GM12878 (cell line): ENCODE data around the gene UXT. TPM values are rescaled to one million over a fixed set of nuclear protein-coding genes. Genes with fewer than 3 reads are reported as not detected.

Experiments
- ATAC-seq: fragments of 200-7000 bp; cut with Tn5 transposase; 3 replicates; pipeline ENCODE4 v1.9.1; 2020; ENCODE audit warnings: mild to moderate bottlenecking, moderate library complexity
- BruUV-seq: library from RNA; stranded (reverse); fragments of 400-500 nt; replicated peaks from 2 replicates; lab custom pipeline; 2021; lab: Mats Ljungman, UMichigan
- CTCF ChIA-PET: fragments of 300-600 bp; sonication (Branson Sonifier 250); formaldehyde crosslinking; extraction: SDS; loops from one replicate; lab custom pipeline; 2021; ENCODE audit warnings: inconsistent platforms; lab: Yijun Ruan, JAX
- POLR2A ChIA-PET: fragments of 350-600 bp; formaldehyde crosslinking; extraction: SDS; loops from one replicate; lab custom pipeline; 2021; ENCODE audit warnings: inconsistent platforms; lab: Charles Lee
- RAD21 ChIA-PET: fragments of 300-600 bp; sonication (Branson Sonifier 250); formaldehyde crosslinking; loops from one replicate; lab custom pipeline; 2023; ENCODE audit warnings: antibody characterized with exemption; ENCODE audit not compliant: unreplicated experiment; lab: Charles Lee
- SMC1A ChIA-PET: fragments of 300-600 bp; sonication (Branson Sonifier 250); formaldehyde crosslinking; loops from one replicate; lab custom pipeline; 2023; ENCODE audit not compliant: unreplicated experiment, uncharacterized antibody; lab: Charles Lee
- DNase-seq: peaks from one replicate; pipeline ENCODE4 v3.0.0-alpha.2; 2011; ENCODE audit warnings: low read depth, low spot score
- FAIRE-seq: peaks from 3 replicates; lab custom pipeline; 2011; peaks lifted over from hg19 to GRCh38; lab: Jason Lieb, UNC
- H2AFZ ChIP-seq: 2 replicates; pipeline ENCODE4 v1.6.0; 2011; ENCODE audit warnings: low read depth, low read length, control low read depth; ENCODE audit not compliant: control insufficient read depth
- H3K27ac ChIP-seq: 2 replicates; pipeline ENCODE4 v1.5.1; 2011; ENCODE audit warnings: control low read depth; ENCODE audit not compliant: control insufficient read depth, insufficient read depth
- H3K27me3 ChIP-seq, 2 experiments: replicated peaks in 1 of 2; 2 replicates each; pipeline versions ENCODE4 v1.6.0 to v1.6.1; 2011; ENCODE audit warnings: low read length in 1 of 2; ENCODE audit not compliant: control insufficient read depth in 2 of 2, insufficient read depth in 2 of 2
- H3K36me3 ChIP-seq, 2 experiments: 2 replicates each; pipeline ENCODE4 v1.5.1; 2011; ENCODE audit warnings: low read length in 1 of 2; ENCODE audit not compliant: control insufficient read depth in 2 of 2, insufficient read depth in 2 of 2
- H3K4me1 ChIP-seq: 2 replicates; pipeline ENCODE4 v1.6.1; 2011; ENCODE audit warnings: mild to moderate bottlenecking, low read length, moderate library complexity, mixed read lengths; ENCODE audit not compliant: control insufficient read depth, insufficient read depth
- H3K4me2 ChIP-seq: 2 replicates; pipeline ENCODE4 v1.6.0; 2011; ENCODE audit warnings: control low read depth; ENCODE audit not compliant: control insufficient read depth, insufficient read depth
- H3K4me3 ChIP-seq: fragments of 200-600 bp; sonication (generic); 2 replicates; pipeline ENCODE4 v1.5.1; 2016
- H3K79me2 ChIP-seq: 2 replicates; pipeline ENCODE4 v1.6.0; 2011; ENCODE audit warnings: low read length; ENCODE audit not compliant: control insufficient read depth, insufficient read depth
- H3K9ac ChIP-seq: 2 replicates; pipeline ENCODE4 v1.8.0; 2011; ENCODE audit warnings: low read length, control low read depth, mixed read lengths; ENCODE audit not compliant: control insufficient read depth, insufficient read depth
- H3K9me3 ChIP-seq: replicated peaks from 3 replicates; pipeline ENCODE4 v1.5.1; 2011; ENCODE audit warnings: mild to moderate bottlenecking, low read length; ENCODE audit not compliant: control insufficient read depth, insufficient read depth
- H4K20me1 ChIP-seq: 2 replicates; pipeline ENCODE4 v1.6.0; 2011; ENCODE audit not compliant: control insufficient read depth, insufficient read depth
- ASH2L ChIP-seq: fragments of 300-600, 200-600 bp; sonication (generic); IDR thresholded peaks from 2 replicates; pipeline ENCODE4 v1.6.1; 2017; ENCODE audit warnings: low read depth, mild to moderate bottlenecking, borderline replicate concordance
- EED ChIP-seq: sonication (generic); IDR thresholded peaks from 2 replicates; pipeline ENCODE4 v1.6.1; 2016; ENCODE audit warnings: antibody characterized with exemption, low read depth
- FOXK2 ChIP-seq: fragments of 450-650 bp; IDR thresholded peaks from 2 replicates; pipeline ENCODE4 v1.6.1; 2017; ENCODE audit warnings: mild to moderate bottlenecking, moderate library complexity
- JUND ChIP-seq: IDR thresholded peaks from 2 replicates; pipeline ENCODE4 v1.6.1; 2012; ENCODE audit warnings: low read depth, mild to moderate bottlenecking, low read length, improper control_type of control experiment, moderate library complexity
- KAT2A ChIP-seq: conservative IDR thresholded peaks from 2 replicates; pipeline ENCODE4 v1.6.1; 2011; ENCODE audit warnings: low read depth, low read length; ENCODE audit not compliant: control insufficient read depth
- LARP7 ChIP-seq: fragments of 450-650 bp; IDR thresholded peaks from 2 replicates; pipeline ENCODE4 v1.6.1; 2017; ENCODE audit warnings: mild to moderate bottlenecking
- MEF2B ChIP-seq: fragments of 450-650 bp; IDR thresholded peaks from 2 replicates; pipeline ENCODE4 v1.6.1; 2018; ENCODE audit warnings: mild to moderate bottlenecking, moderate library complexity; ENCODE audit not compliant: partially characterized antibody, poor library complexity, severe bottlenecking
- NFIC ChIP-seq: IDR thresholded peaks from 2 replicates; pipeline ENCODE4 v1.6.1; 2012; ENCODE audit warnings: low read depth, mild to moderate bottlenecking, inconsistent platforms, low read length, moderate library complexity
- POLR2AphosphoS2 ChIP-seq: IDR thresholded peaks from 2 replicates; pipeline ENCODE4 v1.6.1; 2011; ENCODE audit warnings: low read depth, mild to moderate bottlenecking, low read length, improper control_type of control experiment, moderate library complexity
- POLR2AphosphoS5 ChIP-seq: IDR thresholded peaks from 2 replicates; pipeline ENCODE4 v1.6.1; 2011; ENCODE audit warnings: mild to moderate bottlenecking, low read length, inconsistent platforms
- RAD21 ChIP-seq: IDR thresholded peaks from 2 replicates; pipeline ENCODE4 v1.6.1; 2011; ENCODE audit warnings: mild to moderate bottlenecking, low read depth, low read length, moderate library complexity; ENCODE audit not compliant: insufficient read depth
- SMAD1 ChIP-seq: fragments of 450-650 bp; IDR thresholded peaks from 2 replicates; pipeline ENCODE4 v1.6.1; 2018; ENCODE audit warnings: mild to moderate bottlenecking, low read depth; ENCODE audit not compliant: partially characterized antibody
- STAT3 ChIP-seq: IDR thresholded peaks from 2 replicates; pipeline ENCODE4 v1.6.1; 2011; ENCODE audit warnings: low read depth, low read length, improper control_type of control experiment
- TBL1XR1 ChIP-seq: IDR thresholded peaks from 2 replicates; pipeline ENCODE4 v1.6.1; 2012; ENCODE audit warnings: low read depth, low read length, improper control_type of control experiment
- ZNF24 ChIP-seq: fragments of 450-650 bp; IDR thresholded peaks from 2 replicates; pipeline ENCODE4 v1.6.1; 2017; ENCODE audit warnings: antibody characterized with exemption, mild to moderate bottlenecking
- ZNF622 ChIP-seq: fragments of 450-650 bp; IDR thresholded peaks from 2 replicates; pipeline ENCODE4 v1.6.1; 2017; ENCODE audit warnings: mild to moderate bottlenecking, inconsistent platforms
- ZNF687 ChIP-seq: fragments of 450-650 bp; IDR thresholded peaks from 2 replicates; pipeline ENCODE4 v1.6.1; 2017; ENCODE audit warnings: mild to moderate bottlenecking, moderate library complexity
- WGBS: methylation state at CpG from one replicate; pipeline ENCODE4 v1.1.6; 2016; ENCODE audit warnings: low lambda C conversion rate; ENCODE audit not compliant: insufficient replicate concordance, insufficient coverage; ENCODE audit errors: missing lambda C conversion rate; 5-methylcytosine and 5-hydroxymethylcytosine counted together
- in situ Hi-C: fragments of 300-500 bp; cut with MboI; formaldehyde crosslinking; loops from 9 replicates; pipeline ENCODE4 v1.14.3; 2018; ENCODE audit warnings: mixed read lengths
- intact Hi-C: fragments of 100-400 bp; cut with micrococcal nuclease; formaldehyde crosslinking; loops from one replicate; pipeline ENCODE4 v1.14.2; 2022; ENCODE audit not compliant: unreplicated experiment
- polyA plus RNA-seq, 11 experiments: library from polyadenylated mRNA; depleted of rRNA in 4 of 11; unstranded in 6 of 11; stranded (reverse) in 5 of 11; fragments of >200 nt; fragmentation: Nextera tagmentation in 4 of 11; fragmentation: Illumina TruSeq in 1 of 11; extraction: Ambion mirVana in 4 of 11; extraction: Trizol in 1 of 11; gene quantifications; 1 replicate in 1 of 11; 2 replicates in 10 of 11; pipeline versions ENCODE4 v1.2.1 to v1.2.3, GENCODE V29; 2011 to 2016; ENCODE audit warnings: inconsistent platforms in 2 of 11, missing spikeins in 2 of 11, low read depth in 1 of 11
- total RNA-seq, 4 experiments: library from RNA; depleted of rRNA in 3 of 4; stranded (reverse); fragments of >200 nt in 3 of 4; fragmentation: Illumina TruSeq in 1 of 4; extraction: Trizol in 1 of 4; gene quantifications; 2 replicates each; pipeline versions ENCODE4 v1.2.1 to v1.2.3, GENCODE V29; 2013 to 2021

Gene UXT
- total and polyA plus RNA-seq, 10 of the 15 experiments (the other 5 are each of a cell fraction or from before 2014, with no cell fraction given) = 105 to 245 (median 206) TPM

GRCh38 chrX:47704736-47705135 is 45.8 kb upstream of the UXT start:
- FAIRE-seq (no peak), ATAC-seq (no peak), DNase-seq (no peak)
- ChIA-PET POLR2A (no interaction called here), SMC1A (no interaction called here), CTCF (no interaction called here), RAD21 (no interaction called here)
- Histone ChIP-seq H3K4me1 (no peaks in the 10 kb centered on the region), H3K27ac (no peak overlapping the region), H3K79me2 (no peaks in the 10 kb centered on the region), H3K36me3 (no peaks in the 10 kb centered on the region), H3K27me3 (no peaks in the 10 kb centered on the region), H3K9me3 (no peaks in the 10 kb centered on the region), H2AFZ (no peak overlapping the region), H4K20me1 (no peaks in the 10 kb centered on the region), H3K4me3 (no peak overlapping the region), H3K4me2 (no peak overlapping the region), H3K9ac (no peak overlapping the region)
- intact Hi-C loops = no loop called here
- in situ Hi-C loops = no loop called here
- TF ChIP-seq LARP7 (no peak), JUND (no peak), ZNF622 (no peak), STAT3 (no peak)
- no TSS peak for BruUV-seq
- 0% methylated on average over 5 of the region's 5 CpGs for WGBS

- intact Hi-C loops (no loop called here), in situ Hi-C loops (no loop called here)
- Histone ChIP-seq H3K9ac (no peak overlapping the region), H3K36me3 (no peaks in the 10 kb centered on the region), H4K20me1 (no peaks in the 10 kb centered on the region), H3K4me2 (no peak overlapping the region), H2AFZ (no peak overlapping the region), H3K79me2 (no peaks in the 10 kb centered on the region), H3K27me3 (no peaks in the 10 kb centered on the region), H3K9me3 (peaks cover 2% of the 10 kb centered on the region; the same call in 1 of the 3 replicates), H3K4me1 (no peaks in the 10 kb centered on the region), H3K4me3 (no peak overlapping the region), H3K27ac (no peak overlapping the region)
- FAIRE-seq = no peak
- SMC1A ChIA-PET = no interaction called here
- 15% methylated on average over 1 of the region's 1 CpG for WGBS
- no TSS peak for BruUV-seq
- no peak for ATAC-seq
- POLR2A ChIA-PET = no interaction called here
- RAD21 ChIA-PET = no interaction called here
- DNase-seq = no peak
- CTCF ChIA-PET = no interaction called here
- no peak for TF ChIP-seq SMAD1
- no peak for TF ChIP-seq TBL1XR1
- no peak for TF ChIP-seq ZNF687
- no peak for TF ChIP-seq POLR2AphosphoS2
- no peak for TF ChIP-seq ZNF24
- no peak for TF ChIP-seq RAD21
- no peak for TF ChIP-seq POLR2AphosphoS5
- TF ChIP-seq MEF2B = no peak
- TF ChIP-seq KAT2A = no peak
- TF ChIP-seq NFIC = no peak
- TF ChIP-seq FOXK2 = no peak
- TF ChIP-seq ASH2L = no peak
- no peak for TF ChIP-seq EED
Observed at GRCh38 chrX:47697181-47697580, 38.2 kb upstream of the UXT start.
